OCI-LY1 (cell line): ENCODE results near the gene CA12.

Source experiments
- EZH2 ChIP-seq: fragments of 200-600 bp; sonication (generic), shearing (Covaris generic); IDR thresholded peaks from 2 replicates; pipeline ENCODE4 v1.8.0; 2017; ENCODE audit warnings: borderline replicate concordance, mixed run types, mild to moderate bottlenecking, antibody characterized with exemption, low read length, moderate library complexity, mixed read lengths
- TF ChIP-seq, protein P1 (sequence below): fragments of 200-600 bp; sonication (generic), shearing (Covaris generic); IDR thresholded peaks from 2 replicates; pipeline ENCODE4 v1.5.1; 2017; ENCODE audit warnings: mild to moderate bottlenecking, antibody characterized with exemption, low read length, moderate library complexity, mixed read lengths

DNA sequence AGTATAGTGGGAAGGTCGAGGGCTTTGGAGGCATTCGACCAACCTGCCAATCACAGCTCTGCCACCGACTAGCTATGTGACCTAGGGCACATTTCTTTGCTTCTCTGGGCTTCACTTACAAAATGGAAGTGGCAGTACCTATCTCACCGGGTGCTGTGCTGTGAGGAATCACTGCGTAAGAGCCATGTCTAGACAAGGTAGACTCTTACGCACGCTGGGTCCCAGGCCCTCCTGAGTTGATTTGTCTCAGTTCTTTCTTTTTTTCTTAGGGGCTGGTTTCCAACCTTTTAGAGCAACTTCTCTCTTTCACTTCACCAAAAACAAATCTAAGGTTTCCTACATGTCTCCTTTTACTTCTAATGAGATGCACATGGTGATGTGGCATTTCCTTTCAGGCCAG is 18.8 kb downstream of the CA12 start:
- TF ChIP-seq, protein P1, sequence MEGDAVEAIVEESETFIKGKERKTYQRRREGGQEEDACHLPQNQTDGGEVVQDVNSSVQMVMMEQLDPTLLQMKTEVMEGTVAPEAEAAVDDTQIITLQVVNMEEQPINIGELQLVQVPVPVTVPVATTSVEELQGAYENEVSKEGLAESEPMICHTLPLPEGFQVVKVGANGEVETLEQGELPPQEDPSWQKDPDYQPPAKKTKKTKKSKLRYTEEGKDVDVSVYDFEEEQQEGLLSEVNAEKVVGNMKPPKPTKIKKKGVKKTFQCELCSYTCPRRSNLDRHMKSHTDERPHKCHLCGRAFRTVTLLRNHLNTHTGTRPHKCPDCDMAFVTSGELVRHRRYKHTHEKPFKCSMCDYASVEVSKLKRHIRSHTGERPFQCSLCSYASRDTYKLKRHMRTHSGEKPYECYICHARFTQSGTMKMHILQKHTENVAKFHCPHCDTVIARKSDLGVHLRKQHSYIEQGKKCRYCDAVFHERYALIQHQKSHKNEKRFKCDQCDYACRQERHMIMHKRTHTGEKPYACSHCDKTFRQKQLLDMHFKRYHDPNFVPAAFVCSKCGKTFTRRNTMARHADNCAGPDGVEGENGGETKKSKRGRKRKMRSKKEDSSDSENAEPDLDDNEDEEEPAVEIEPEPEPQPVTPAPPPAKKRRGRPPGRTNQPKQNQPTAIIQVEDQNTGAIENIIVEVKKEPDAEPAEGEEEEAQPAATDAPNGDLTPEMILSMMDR: no peak
- TF ChIP-seq EZH2: no peak
